SK-N-SH (cell line): ENCODE data around the gene DMRT2. TPM values are rescaled to one million over a fixed set of nuclear protein-coding genes. Genes with fewer than 3 reads are reported as not detected.

Experiments used
- CTCF ChIA-PET: fragments of 300-600, 350-600 bp; formaldehyde crosslinking; extraction: SDS; loops from one replicate; lab custom pipeline; 2021; lab: Yijun Ruan, JAX
- POLR2A ChIA-PET: fragments of 350-600 bp; sonication (Branson Sonifier 250); formaldehyde crosslinking; extraction: SDS; loops from one replicate; lab custom pipeline; 2020; ENCODE audit warnings: antibody characterized with exemption, inconsistent platforms; lab: Yijun Ruan, JAX
- DNase-seq: peaks from one replicate; pipeline ENCODE4 v3.0.0; 2012
- H2AFZ ChIP-seq: fragments of 200-600 bp; sonication (generic); 2 replicates; pipeline ENCODE4 v1.8.1; 2016; ENCODE audit warnings: antibody characterized with exemption, mild to moderate bottlenecking, low read depth
- H3F3A ChIP-seq: fragments of 200-600 bp; sonication (generic); replicated peaks from 2 replicates; pipeline ENCODE3; 2016; ENCODE audit warnings: antibody characterized with exemption, mild to moderate bottlenecking; ENCODE audit not compliant: insufficient read depth
- H3K27ac ChIP-seq, 2 experiments: fragments of 200-500 bp in 1 of 2; fragments of 200-600 bp in 1 of 2; sonication (Bioruptor generic) in 1 of 2; sonication (generic), shearing (Covaris generic) in 1 of 2; 2 replicates each; pipeline versions ENCODE4 v1.5.1 to v1.6.1; 2014 to 2016; ENCODE audit warnings: low read depth in 2 of 2, inconsistent platforms in 1 of 2, low read length in 1 of 2, mild to moderate bottlenecking in 1 of 2, mixed read lengths in 1 of 2
- H3K27me3 ChIP-seq: fragments of 200-600 bp; sonication (generic), shearing (Covaris generic); 2 replicates; pipeline ENCODE4 v1.6.1; 2016; ENCODE audit warnings: mixed run types; ENCODE audit not compliant: insufficient read depth
- H3K36me3 ChIP-seq, 2 experiments: fragments of 200-500 bp in 1 of 2; fragments of 200-600 bp in 1 of 2; sonication (Bioruptor generic) in 1 of 2; sonication (generic) in 1 of 2; replicated peaks in 1 of 2; 2 replicates each; pipeline versions ENCODE3 to v1.5.1; 2014 to 2016; ENCODE audit warnings: low read length in 1 of 2, mild to moderate bottlenecking in 1 of 2; ENCODE audit not compliant: insufficient read depth in 2 of 2, control insufficient read depth in 1 of 2
- H3K4me1 ChIP-seq, 2 experiments: fragments of 200-500 bp in 1 of 2; fragments of 200-600 bp in 1 of 2; sonication (Bioruptor generic) in 1 of 2; sonication (generic), shearing (Covaris generic) in 1 of 2; 2 replicates each; pipeline versions ENCODE4 v1.5.1 to v1.6.1; 2014 to 2016; ENCODE audit warnings: low read depth in 1 of 2, low read length in 1 of 2, mixed run types in 1 of 2; ENCODE audit not compliant: insufficient read depth in 2 of 2, control insufficient read depth in 1 of 2
- H3K4me2 ChIP-seq: fragments of 200-600 bp; sonication (generic), shearing (Covaris generic); 2 replicates; pipeline ENCODE4 v1.6.1; 2017; ENCODE audit warnings: mixed run types
- H3K4me3 ChIP-seq, 2 experiments: fragments of 200-500 bp in 1 of 2; fragments of 200-600 bp in 1 of 2; sonication (Bioruptor generic) in 1 of 2; sonication (generic), shearing (Covaris generic) in 1 of 2; 2 replicates each; pipeline versions ENCODE4 v1.5.1 to v1.8.1; 2014 to 2016; ENCODE audit warnings: low read depth in 2 of 2, inconsistent platforms in 1 of 2, low read length in 1 of 2, mild to moderate bottlenecking in 1 of 2, mixed read lengths in 1 of 2, moderate library complexity in 1 of 2
- H3K79me2 ChIP-seq: fragments of 200-600 bp; sonication (generic); 2 replicates; pipeline ENCODE4 v1.8.1; 2017; ENCODE audit warnings: mild to moderate bottlenecking; ENCODE audit not compliant: insufficient read depth
- H3K9ac ChIP-seq: fragments of 200-600 bp; sonication (generic); 2 replicates; pipeline ENCODE4 v1.6.1; 2017; ENCODE audit warnings: mixed run types
- H3K9me2 ChIP-seq: fragments of 200-600 bp; sonication (generic); 2 replicates; pipeline ENCODE4 v1.6.1; 2017; ENCODE audit warnings: mixed run types
- H3K9me3 ChIP-seq: fragments of 200-600 bp; sonication (generic); 2 replicates; pipeline ENCODE4 v1.6.1; 2017; ENCODE audit warnings: mixed run types, mild to moderate bottlenecking, moderate library complexity
- H4K20me1 ChIP-seq: fragments of 200-600 bp; sonication (generic); 2 replicates; pipeline ENCODE4 v1.6.1; 2017; ENCODE audit warnings: mild to moderate bottlenecking, mixed run types; ENCODE audit not compliant: insufficient read depth
- ELF1 ChIP-seq: IDR thresholded peaks from 2 replicates; pipeline ENCODE4 v1.4.0; 2012
- EZH2phosphoT487 ChIP-seq: fragments of 200-600 bp; sonication (generic); IDR thresholded peaks from 2 replicates; pipeline ENCODE4 v1.6.1; 2017; ENCODE audit warnings: low read depth, mixed run types, mild to moderate bottlenecking, antibody characterized with exemption, moderate library complexity, borderline replicate concordance
- GABPA ChIP-seq: IDR thresholded peaks from 2 replicates; pipeline ENCODE4 v1.4.0; 2012; ENCODE audit warnings: low read depth, mild to moderate bottlenecking
- GATA2 ChIP-seq: sonication (generic); formaldehyde crosslinking; IDR thresholded peaks from 2 replicates; pipeline ENCODE4 v1.5.0; 2020; ENCODE audit warnings: mild to moderate bottlenecking, missing genetic modification reagents
- NRF1 ChIP-seq: IDR thresholded peaks from 2 replicates; pipeline ENCODE4 v1.6.1; 2012; ENCODE audit warnings: low read depth, mild to moderate bottlenecking, low read length
- POLR2AphosphoS5 ChIP-seq: IDR thresholded peaks from 2 replicates; pipeline ENCODE4 v1.6.1; 2012; ENCODE audit warnings: low read depth, low read length
- USF1 ChIP-seq: IDR thresholded peaks from 2 replicates; pipeline ENCODE4 v1.4.0; 2012; ENCODE audit warnings: low read depth, borderline replicate concordance
- WGBS: methylation state at CpG from one replicate; pipeline ENCODE4 v1.1.6; 2017; ENCODE audit warnings: low lambda C conversion rate; 5-methylcytosine and 5-hydroxymethylcytosine counted together
- polyA plus RNA-seq, 3 experiments: library from polyadenylated mRNA; depleted of rRNA; stranded (reverse); fragments of >200 nt; gene quantifications; 2 replicates each; pipeline ENCODE4 v1.2.3, GENCODE V29; 2012
- TF ChIP-seq, protein P1 (sequence below): fragments of 200-600 bp; sonication (generic); IDR thresholded peaks from 2 replicates; pipeline ENCODE4 v1.6.1; 2017; ENCODE audit warnings: antibody characterized with exemption, mild to moderate bottlenecking, moderate library complexity
- TF ChIP-seq, protein P2 (sequence below): fragments of 150-350 bp; IDR thresholded peaks from 2 replicates; pipeline ENCODE4 v1.6.1; 2016; ENCODE audit warnings: mild to moderate bottlenecking, low read depth, low read length
- TF ChIP-seq, protein P3 (sequence below): IDR thresholded peaks from 2 replicates; pipeline ENCODE4 v1.4.0; 2012; ENCODE audit warnings: low read depth

DMRT2 gene
- polyA plus RNA-seq, 1 of the 3 experiments (the other 2 are of a cell fraction): not detected

GRCh38 chr9:1049641-1050040 is 516 bp upstream of the DMRT2 start:
- Histone ChIP-seq H3K4me1 (no peaks in the 10 kb centered on the region), H3K9me2 (no peaks in the 10 kb centered on the region), H3K36me3 (no peaks in the 10 kb centered on the region), H3K9me3 (no peaks in the 10 kb centered on the region), H3K4me3 (peak overlapping the region in 1 of 2 experiments; percentile 23; a peak in 1 of 4 replicates), H3K9ac (no peak overlapping the region), H2AFZ (no peak overlapping the region), H3K79me2 (no peaks in the 10 kb centered on the region), H3F3A (no peaks in the 10 kb centered on the region), H3K27ac (no peak overlapping the region), H3K27me3 (peaks cover 95% of the 10 kb centered on the region), H4K20me1 (no peaks in the 10 kb centered on the region), H3K4me2 (0 out of 2 replicates have a peak overlapping the region, but pooled peaks have one; percentile 60)
- ChIA-PET CTCF (interaction anchor here (1.0 to 1.1 kb wide), 2 partner anchors 9 to 40 kb away, joined by 3 to 4 read pairs; no protein-coding TSS in a partner anchor), POLR2A (no interaction called here)
- no peak for TF ChIP-seq GATA2
- TF ChIP-seq NRF1: no peak
- TF ChIP-seq, protein P1, sequence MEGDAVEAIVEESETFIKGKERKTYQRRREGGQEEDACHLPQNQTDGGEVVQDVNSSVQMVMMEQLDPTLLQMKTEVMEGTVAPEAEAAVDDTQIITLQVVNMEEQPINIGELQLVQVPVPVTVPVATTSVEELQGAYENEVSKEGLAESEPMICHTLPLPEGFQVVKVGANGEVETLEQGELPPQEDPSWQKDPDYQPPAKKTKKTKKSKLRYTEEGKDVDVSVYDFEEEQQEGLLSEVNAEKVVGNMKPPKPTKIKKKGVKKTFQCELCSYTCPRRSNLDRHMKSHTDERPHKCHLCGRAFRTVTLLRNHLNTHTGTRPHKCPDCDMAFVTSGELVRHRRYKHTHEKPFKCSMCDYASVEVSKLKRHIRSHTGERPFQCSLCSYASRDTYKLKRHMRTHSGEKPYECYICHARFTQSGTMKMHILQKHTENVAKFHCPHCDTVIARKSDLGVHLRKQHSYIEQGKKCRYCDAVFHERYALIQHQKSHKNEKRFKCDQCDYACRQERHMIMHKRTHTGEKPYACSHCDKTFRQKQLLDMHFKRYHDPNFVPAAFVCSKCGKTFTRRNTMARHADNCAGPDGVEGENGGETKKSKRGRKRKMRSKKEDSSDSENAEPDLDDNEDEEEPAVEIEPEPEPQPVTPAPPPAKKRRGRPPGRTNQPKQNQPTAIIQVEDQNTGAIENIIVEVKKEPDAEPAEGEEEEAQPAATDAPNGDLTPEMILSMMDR: no peak
- TF ChIP-seq EZH2phosphoT487: no peak
- TF ChIP-seq, protein P2, sequence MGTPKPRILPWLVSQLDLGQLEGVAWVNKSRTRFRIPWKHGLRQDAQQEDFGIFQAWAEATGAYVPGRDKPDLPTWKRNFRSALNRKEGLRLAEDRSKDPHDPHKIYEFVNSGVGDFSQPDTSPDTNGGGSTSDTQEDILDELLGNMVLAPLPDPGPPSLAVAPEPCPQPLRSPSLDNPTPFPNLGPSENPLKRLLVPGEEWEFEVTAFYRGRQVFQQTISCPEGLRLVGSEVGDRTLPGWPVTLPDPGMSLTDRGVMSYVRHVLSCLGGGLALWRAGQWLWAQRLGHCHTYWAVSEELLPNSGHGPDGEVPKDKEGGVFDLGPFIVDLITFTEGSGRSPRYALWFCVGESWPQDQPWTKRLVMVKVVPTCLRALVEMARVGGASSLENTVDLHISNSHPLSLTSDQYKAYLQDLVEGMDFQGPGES: no peak
- TF ChIP-seq USF1: no peak
- DNase-seq: no peak
- WGBS: 11% methylated on average over 12 of the region's 12 CpGs

DNA sequence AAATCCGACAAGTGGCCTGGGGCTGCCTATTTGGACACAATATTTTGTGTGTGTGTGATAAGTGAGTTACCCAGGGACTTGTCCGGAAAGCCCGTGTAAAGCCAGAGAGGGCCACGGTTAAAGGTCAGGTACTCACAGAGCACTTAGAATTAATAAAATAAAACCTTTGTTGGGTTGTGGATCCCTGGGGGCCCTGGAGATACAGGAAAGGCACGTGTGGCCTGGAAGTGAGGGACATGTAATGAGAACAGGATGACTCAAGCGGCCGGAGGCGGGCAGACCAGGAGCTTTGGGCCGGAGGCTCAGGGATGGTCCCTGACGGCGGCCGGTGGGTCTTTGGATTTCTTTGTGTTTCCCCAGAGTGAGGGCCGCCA is 1.0 kb downstream of the DMRT2 start:
- Histone ChIP-seq H3K4me3 (no peak overlapping the region), H3K36me3 (no peaks in the 10 kb centered on the region), H4K20me1 (no peaks in the 10 kb centered on the region), H3K9ac (no peak overlapping the region), H3K27me3 (peaks cover 81% of the 10 kb centered on the region), H3K27ac (no peak overlapping the region), H3K79me2 (no peaks in the 10 kb centered on the region; the same call in 1 of the 2 replicates), H3F3A (no peaks in the 10 kb centered on the region), H2AFZ (no peak overlapping the region), H3K4me1 (no peaks in the 10 kb centered on the region), H3K4me2 (no peak overlapping the region), H3K9me3 (no peaks in the 10 kb centered on the region), H3K9me2 (no peaks in the 10 kb centered on the region)
- WGBS: 10% methylated on average over 9 of the region's 13 CpGs
- CTCF ChIA-PET: no interaction called here
- no peak for DNase-seq
- 0 out of 2 replicates have a peak, but pooled peaks have one; percentile 58 for TF ChIP-seq EZH2phosphoT487
- no peak for TF ChIP-seq ELF1
- no peak for TF ChIP-seq GABPA
- no peak for TF ChIP-seq POLR2AphosphoS5
- TF ChIP-seq, protein P3, sequence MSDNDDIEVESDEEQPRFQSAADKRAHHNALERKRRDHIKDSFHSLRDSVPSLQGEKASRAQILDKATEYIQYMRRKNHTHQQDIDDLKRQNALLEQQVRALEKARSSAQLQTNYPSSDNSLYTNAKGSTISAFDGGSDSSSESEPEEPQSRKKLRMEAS: no peak
- POLR2A ChIA-PET: no interaction called here
